Adrenal gland (tissue), 12 donors: ENCODE measurements around the gene LMLN. TPM values are rescaled to one million over a fixed set of nuclear protein-coding genes. Genes with fewer than 3 reads are reported as not detected.

Source experiments
- DNase-seq, 7 donors: peaks; one replicate each; pipeline ENCODE4 v3.0.0-alpha.2; 2019 to 2020
- H3K27ac ChIP-seq, 5 donors: fragments of 200-600 bp; sonication (generic) in 4 of 5; 1 replicate in 3 of 5; 2 replicates in 2 of 5; pipeline versions ENCODE4 v1.5.1 to v1.8.0; 2016 to 2020; ENCODE audit warnings: mild to moderate bottlenecking in 1 of 5
- H3K27me3 ChIP-seq: fragments of 200-600 bp; 2 replicates; pipeline ENCODE4 v1.8.0; 2021
- H3K36me3 ChIP-seq, 2 donors: fragments of 200-600 bp; replicated peaks in 1 of 2; 1 replicate in 1 of 2; 2 replicates in 1 of 2; pipeline versions ENCODE4 v1.5.1 to v1.8.0; 2018 to 2022
- H3K4me1 ChIP-seq, 2 donors: fragments of 200-600 bp; replicated peaks in 1 of 2; 1 replicate in 1 of 2; 2 replicates in 1 of 2; pipeline versions ENCODE4 v1.5.1 to v1.8.0; 2018 to 2021
- H3K4me3 ChIP-seq, 4 donors: fragments of 200-600 bp; sonication (generic) in 3 of 4; one replicate each; pipeline ENCODE4 v1.5.1; 2016 to 2018
- H3K9me3 ChIP-seq, 3 donors: fragments of 200-600 bp; sonication (generic) in 1 of 3; replicated peaks in 1 of 3; 1 replicate in 2 of 3; 2 replicates in 1 of 3; pipeline versions ENCODE4 v1.5.1 to v1.8.0; 2016 to 2021
- POLR2A ChIP-seq, 2 donors: fragments of 450-650 bp; IDR thresholded peaks; one replicate each; pipeline ENCODE4 v1.6.1; 2017; ENCODE audit warnings: antibody characterized with exemption in 2 of 2, mild to moderate bottlenecking in 2 of 2, moderate library complexity in 1 of 2
- WGBS, 4 donors: extraction: QIAGEN DNeasy Blood & Tissue Kit in 2 of 4; methylation state at CpG; one replicate each; pipeline versions ENCODE4 v1.1.5 to v1.1.7; 2013 to 2017; 5-methylcytosine and 5-hydroxymethylcytosine counted together
- intact Hi-C, 2 donors: fragments of 100-400 bp; cut with DNase I; formaldehyde crosslinking; loops; one replicate each; pipeline versions ENCODE4 v1.14.1 to v1.15.0; 2022 to 2023
- polyA plus RNA-seq, 3 donors: library from polyadenylated mRNA; stranded (reverse); fragments of 200-250 nt in 2 of 3; fragments of 350-450 nt in 1 of 3; fragmentation: Illumina TruSeq in 1 of 3; extraction: RNeasy Lipid Tissue Mini Kit (QIAGEN cat#74804) in 1 of 3; gene quantifications; one replicate each; pipeline ENCODE4 v1.2.3, GENCODE V29; 2013 to 2014
- small RNA-seq, 2 donors: library from RNA; depleted of rRNA; stranded (forward); fragments of <200 nt; gene quantifications; one replicate each; pipeline ENCODE3, GENCODE V24; 2016
- total RNA-seq, 9 donors: library from RNA; depleted of rRNA in 4 of 9; stranded (reverse); fragments of >200 nt in 4 of 9; fragments of 120-200 nt in 1 of 9; fragmentation: NEBNext Ultra II Directional in 1 of 9; extraction: Animal tissue kit (Norgen Biotek cat#: 25700) in 1 of 9; gene quantifications; one replicate each; pipeline versions ENCODE4 v1.1.0 to v1.2.4, GENCODE V29; 2013 to 2023
- TF ChIP-seq, protein P1 (sequence below), 6 experiments: fragments of 450-650 bp in 4 of 6; fragments of 200-600 bp in 2 of 6; sonication (generic) in 1 of 6; IDR thresholded peaks; 1 replicate in 5 of 6; 2 replicates in 1 of 6; pipeline versions ENCODE4 v1.5.1 to v1.8.0; 2016 to 2021; ENCODE audit warnings: antibody characterized with exemption in 6 of 6, mild to moderate bottlenecking in 2 of 6, moderate library complexity in 1 of 6
- donor health status: healthy with polysubstance abuse.
- donor health status: Bipolar disorder and iron deficiency.
- donor health status: DM: yes; HTN: yes; CAD: no.
- donor health status: DM: no; HTN: no; CAD: no.
- donor health status: DM: no; HTN: no; CAD: no.
- donor health status: DM: yes; HTN: yes; CAD: no.

Gene LMLN
- total and polyA plus RNA-seq, 12 donors = 3.0 to 11.2 (median 6.4) TPM

DNA sequence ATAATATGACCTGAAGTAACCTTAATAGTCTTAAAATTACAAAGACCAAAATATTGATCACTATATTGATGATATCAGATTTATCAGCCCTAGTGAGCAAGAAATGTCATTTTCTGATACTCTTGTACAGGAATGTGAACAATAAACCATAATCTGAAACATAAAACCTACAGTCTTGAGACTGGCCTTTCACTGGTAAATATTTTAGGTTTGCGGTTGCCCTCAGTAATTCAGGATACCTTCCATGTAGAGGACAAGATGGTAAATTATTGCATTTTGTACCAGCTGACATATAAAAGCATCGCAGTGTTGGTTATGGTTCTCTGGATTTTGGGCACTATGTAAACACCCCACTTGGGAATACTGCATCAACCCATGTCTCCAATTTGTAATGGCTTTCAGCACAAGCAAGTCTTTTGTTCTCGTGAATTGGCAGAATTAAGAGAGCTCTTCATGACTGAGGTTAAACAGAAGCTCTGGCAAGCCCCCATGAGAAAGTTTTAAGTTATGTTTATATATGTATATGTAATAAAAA is 128.5 kb downstream of the LMLN start:
- no peak for DNase-seq
- no peak overlapping the region for H3K27ac ChIP-seq
- no peak overlapping the region for H3K4me3 ChIP-seq
- H3K27me3 ChIP-seq = peaks cover 40% of the 10 kb centered on the region
- TF ChIP-seq POLR2A (IDR thresholded peaks at IDR 0.05) = no peak
- TF ChIP-seq, protein P1, sequence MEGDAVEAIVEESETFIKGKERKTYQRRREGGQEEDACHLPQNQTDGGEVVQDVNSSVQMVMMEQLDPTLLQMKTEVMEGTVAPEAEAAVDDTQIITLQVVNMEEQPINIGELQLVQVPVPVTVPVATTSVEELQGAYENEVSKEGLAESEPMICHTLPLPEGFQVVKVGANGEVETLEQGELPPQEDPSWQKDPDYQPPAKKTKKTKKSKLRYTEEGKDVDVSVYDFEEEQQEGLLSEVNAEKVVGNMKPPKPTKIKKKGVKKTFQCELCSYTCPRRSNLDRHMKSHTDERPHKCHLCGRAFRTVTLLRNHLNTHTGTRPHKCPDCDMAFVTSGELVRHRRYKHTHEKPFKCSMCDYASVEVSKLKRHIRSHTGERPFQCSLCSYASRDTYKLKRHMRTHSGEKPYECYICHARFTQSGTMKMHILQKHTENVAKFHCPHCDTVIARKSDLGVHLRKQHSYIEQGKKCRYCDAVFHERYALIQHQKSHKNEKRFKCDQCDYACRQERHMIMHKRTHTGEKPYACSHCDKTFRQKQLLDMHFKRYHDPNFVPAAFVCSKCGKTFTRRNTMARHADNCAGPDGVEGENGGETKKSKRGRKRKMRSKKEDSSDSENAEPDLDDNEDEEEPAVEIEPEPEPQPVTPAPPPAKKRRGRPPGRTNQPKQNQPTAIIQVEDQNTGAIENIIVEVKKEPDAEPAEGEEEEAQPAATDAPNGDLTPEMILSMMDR (IDR thresholded peaks at IDR 0.05) = no peak
- intact Hi-C loops = no loop called here
- no peaks in the 10 kb centered on the region for H3K9me3 ChIP-seq
- WGBS, 4 donors = 71 to 87% (median 80%) methylated on average over 3 of the region's 3 CpGs
- H3K4me1 ChIP-seq = no peaks in the 10 kb centered on the region
- H3K36me3 ChIP-seq = no peaks in the 10 kb centered on the region

DNA sequence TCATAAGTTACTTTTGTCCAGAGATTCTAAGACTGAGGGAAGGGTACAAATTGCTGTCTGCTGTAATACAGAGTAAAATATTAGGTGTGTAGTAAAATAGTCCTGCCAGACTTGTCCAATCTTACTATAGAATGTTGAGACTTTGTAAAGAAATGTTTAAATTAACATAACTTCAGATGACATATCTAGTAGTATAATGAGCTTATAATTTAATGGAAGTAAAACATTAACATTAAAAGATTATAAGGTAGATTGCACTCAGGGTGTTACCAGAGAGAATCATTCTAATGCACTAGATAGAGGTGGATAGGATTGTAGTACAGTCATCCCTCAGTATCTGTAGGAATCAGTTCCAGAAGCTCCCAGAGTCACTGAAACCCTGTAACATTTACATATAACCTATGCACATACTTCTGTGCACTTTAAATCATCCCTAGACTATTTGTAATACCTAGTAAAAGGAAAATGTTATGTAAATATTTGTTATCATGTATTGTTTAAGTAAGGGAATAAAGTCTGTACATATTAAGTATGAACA is 130.8 kb downstream of the LMLN start:
- Histone ChIP-seq H3K27me3 (peaks cover 37% of the 10 kb centered on the region), H3K36me3 (no peaks in the 10 kb centered on the region), H3K4me3 (no peak overlapping the region), H3K27ac (no peak overlapping the region), H3K4me1 (no peaks in the 10 kb centered on the region), H3K9me3 (no peaks in the 10 kb centered on the region)
- TF ChIP-seq, protein P1 (IDR thresholded peaks at IDR 0.05) = no peak
- no peak for TF ChIP-seq POLR2A (IDR thresholded peaks at IDR 0.05)
- intact Hi-C loops = no loop called here
- no peak for DNase-seq

DNA sequence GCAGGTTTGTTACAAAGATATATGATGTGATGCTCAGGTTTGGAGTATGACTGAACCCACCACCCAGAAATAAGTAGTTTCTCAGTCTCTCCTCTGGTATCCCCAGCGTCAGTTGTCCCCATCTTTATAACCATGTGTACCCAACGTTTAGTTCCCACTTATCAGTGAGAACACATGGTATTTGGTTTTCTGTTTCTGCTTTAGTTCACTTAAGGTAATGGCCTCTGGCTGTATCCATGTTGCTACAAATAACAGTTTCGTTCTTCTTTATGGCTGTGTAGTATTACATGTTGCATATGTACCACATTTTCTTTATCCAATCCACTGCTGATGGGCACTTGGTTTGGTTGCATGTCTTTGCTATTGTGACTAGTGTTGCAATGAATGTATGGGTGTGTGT is 132.3 kb downstream of the LMLN start:
- no peak for DNase-seq
- H3K27ac ChIP-seq = no peak overlapping the region
- H3K27me3 ChIP-seq = peaks cover 36% of the 10 kb centered on the region
- WGBS, 4 donors = 58 to 69% (median 60%) methylated on average over 3 of the region's 3 CpGs
- H3K9me3 ChIP-seq = no peaks in the 10 kb centered on the region
- intact Hi-C loops = no loop called here
- H3K4me3 ChIP-seq = no peak overlapping the region
- no peaks in the 10 kb centered on the region for H3K36me3 ChIP-seq
- H3K4me1 ChIP-seq = no peaks in the 10 kb centered on the region
- TF ChIP-seq, protein P1 (IDR thresholded peaks at IDR 0.05) = no peak
- TF ChIP-seq POLR2A (IDR thresholded peaks at IDR 0.05) = no peak

DNA sequence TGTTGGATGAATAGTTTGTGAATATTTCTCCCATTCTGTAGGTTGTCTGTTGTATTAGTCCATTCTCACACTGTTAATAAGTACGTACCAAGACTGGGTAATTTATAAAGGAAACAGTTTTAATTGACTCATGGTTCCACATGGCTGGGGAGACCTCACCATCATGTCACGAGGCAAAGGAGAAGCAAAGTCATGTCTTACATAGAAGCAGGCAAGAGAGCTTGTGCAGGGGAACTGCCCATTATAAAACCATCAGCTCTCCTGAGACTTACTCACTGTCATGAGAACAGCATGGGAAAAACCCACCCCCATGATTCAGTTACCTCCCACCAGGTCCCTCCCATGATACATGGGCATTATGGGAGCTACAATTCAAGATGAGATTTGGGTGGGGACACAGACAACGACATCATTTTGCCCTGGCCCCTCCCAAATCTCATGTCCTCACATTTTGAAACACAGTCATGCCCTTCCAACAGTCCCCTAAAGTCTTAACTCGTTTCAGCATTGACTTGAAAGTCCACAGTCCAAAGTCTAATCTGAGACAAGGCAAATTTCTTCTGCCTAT is 133.2 kb downstream of the LMLN start:
- 58 to 74% (median 69%) methylated on average over 4 of the region's 4 CpGs for WGBS, 4 donors
- TF ChIP-seq, protein P1 (IDR thresholded peaks at IDR 0.05) = no peak
- no peak for TF ChIP-seq POLR2A (IDR thresholded peaks at IDR 0.05)
- no peak overlapping the region for H3K27ac ChIP-seq
- H3K9me3 ChIP-seq = no peaks in the 10 kb centered on the region
- DNase-seq = no peak
- intact Hi-C loops = no loop called here
- peaks cover 33% of the 10 kb centered on the region for H3K27me3 ChIP-seq
- H3K36me3 ChIP-seq = no peaks in the 10 kb centered on the region
- no peak overlapping the region for H3K4me3 ChIP-seq
- no peaks in the 10 kb centered on the region for H3K4me1 ChIP-seq

Small RNA genes lying within 50 kb of the gene (small RNA-seq; reads per million reads assigned to genes)
- 0 reads per million in 2 donors for gene RNU6-621P
- gene RNU6-821P = 0 reads per million in 2 donors

Other genes with a start within 250 kb of the LMLN start
- 10 to 100 TPM in 8 of 9 donors, 1 to 10 TPM in 1; 8.9 to 43.8 (median 21.4) TPM for gene RUBCN, start 223.3 kb upstream of the LMLN start, total RNA-seq
- gene RUBCN, start 223.3 kb upstream of the LMLN start, polyA plus RNA-seq = 10 to 100 TPM in 2 of 3 donors, 1 to 10 TPM in 1; 7.7 to 22.7 (median 13.4) TPM
- 10 to 100 TPM; 12.5 to 62.3 (median 48.2) TPM for gene FYTTD1, start 210.3 kb upstream of the LMLN start, total RNA-seq
- gene FYTTD1, start 210.3 kb upstream of the LMLN start, polyA plus RNA-seq = 10 to 100 TPM; 10.1 to 70.4 (median 12.3) TPM
- gene LRCH3, start 169.0 kb upstream of the LMLN start, total RNA-seq = 10 to 100 TPM; 28.6 to 54.9 (median 42.8) TPM
- 10 to 100 TPM in 1 of 3 donors, 1 to 10 TPM in 2; 7.4 to 39.2 (median 9.7) TPM for gene LRCH3, start 169.0 kb upstream of the LMLN start, polyA plus RNA-seq
- gene RPL35A, start 10.0 kb upstream of the LMLN start, total RNA-seq = 1,000 to 10,000 TPM in 5 of 9 donors, 100 to 1,000 TPM in 4; 564 to 1,614 (median 1,018) TPM
- gene RPL35A, start 10.0 kb upstream of the LMLN start, polyA plus RNA-seq = 1,000 to 10,000 TPM in 2 of 3 donors, 100 to 1,000 TPM in 1; 944 to 1,561 (median 1,277) TPM